GM15510 (cell line): ENCODE results near the gene IL11.

ENCODE experiments used
- POLR2A ChIP-seq: IDR thresholded peaks from 3 replicates; pipeline ENCODE4 v1.6.1; 2011; ENCODE audit warnings: borderline replicate concordance; ENCODE audit not compliant: insufficient read length; ENCODE audit errors: extremely low read depth

The IL11 gene

DNA sequence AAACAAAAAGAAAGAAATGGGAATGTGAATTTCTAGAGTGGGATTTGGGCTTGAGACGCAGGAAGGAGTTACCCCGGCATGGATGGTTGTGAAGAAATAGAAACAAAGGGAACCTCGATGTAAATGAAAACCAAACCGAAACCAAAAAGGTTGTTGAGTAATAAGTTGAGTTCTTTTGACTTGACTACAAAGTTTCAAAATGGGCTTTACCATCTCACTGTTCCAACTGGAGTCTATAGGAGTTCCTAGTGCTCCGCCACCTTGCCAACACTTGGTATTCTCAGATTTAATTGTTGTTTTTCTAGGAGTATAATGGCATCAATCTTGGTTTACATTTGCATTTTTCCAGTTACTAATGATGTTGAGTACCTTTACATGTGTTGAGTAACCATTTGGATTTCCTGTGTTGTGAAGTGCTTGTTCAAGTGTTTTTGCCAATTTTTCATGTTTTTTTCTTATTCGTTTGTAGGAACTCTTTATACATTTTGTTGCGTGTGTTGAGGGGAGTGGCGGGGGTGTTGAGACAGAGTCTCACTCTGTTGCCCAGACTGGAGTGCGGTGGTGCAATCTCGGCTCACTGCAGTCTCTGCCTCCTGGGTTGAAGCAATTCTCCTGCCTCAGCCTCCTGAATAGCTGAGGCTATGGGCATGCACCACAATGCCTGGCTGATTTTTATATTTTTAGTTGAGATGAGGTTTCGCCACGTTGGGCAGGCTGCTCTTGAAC is 28.1 kb upstream of the IL11 start:
- no peak for TF ChIP-seq POLR2A

DNA sequence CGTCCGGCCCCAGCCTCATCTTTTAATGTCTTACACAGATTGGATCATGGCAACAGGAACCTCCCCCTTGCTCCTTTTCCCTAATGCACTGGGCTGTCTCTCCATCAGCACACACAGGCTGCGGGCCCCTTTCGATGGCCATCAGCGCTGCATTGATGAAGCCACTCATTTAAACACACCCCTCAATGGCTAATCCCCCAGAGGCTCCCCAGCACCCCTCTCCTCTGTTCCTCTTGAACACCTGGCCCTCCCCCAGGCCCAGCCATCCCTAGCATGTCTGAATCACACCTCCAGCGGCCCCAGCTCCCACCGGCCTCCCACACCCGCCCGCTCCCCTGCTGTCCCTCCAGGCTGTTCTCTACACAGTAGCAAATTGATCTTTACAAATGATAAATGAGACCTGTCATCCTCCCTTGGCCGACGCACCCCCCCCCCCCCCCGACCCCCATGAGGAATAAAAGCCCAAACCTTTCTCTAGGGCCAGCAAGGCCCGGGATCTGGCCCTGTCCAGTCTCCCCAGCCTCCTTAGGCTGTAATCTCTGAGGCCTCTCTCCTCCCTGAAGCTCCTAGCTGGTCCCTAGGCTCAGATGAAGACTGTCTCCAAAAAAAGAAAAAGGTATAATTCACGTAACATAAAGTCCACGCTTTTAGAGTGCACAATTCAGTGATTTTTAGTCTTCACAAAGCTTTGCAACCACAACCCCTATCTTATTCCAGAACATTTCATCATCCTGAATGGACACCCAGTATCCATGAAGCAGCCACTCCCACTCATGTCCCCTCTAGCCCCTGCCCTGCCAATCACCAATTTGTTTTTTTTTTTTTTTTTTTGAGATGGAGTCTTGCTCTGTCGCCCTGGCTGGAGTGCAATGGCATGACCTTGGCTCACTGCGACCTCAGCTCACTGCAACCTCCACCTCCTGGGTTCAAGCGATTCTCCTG is 22.8 kb upstream of the IL11 start:
- no peak for TF ChIP-seq POLR2A

DNA sequence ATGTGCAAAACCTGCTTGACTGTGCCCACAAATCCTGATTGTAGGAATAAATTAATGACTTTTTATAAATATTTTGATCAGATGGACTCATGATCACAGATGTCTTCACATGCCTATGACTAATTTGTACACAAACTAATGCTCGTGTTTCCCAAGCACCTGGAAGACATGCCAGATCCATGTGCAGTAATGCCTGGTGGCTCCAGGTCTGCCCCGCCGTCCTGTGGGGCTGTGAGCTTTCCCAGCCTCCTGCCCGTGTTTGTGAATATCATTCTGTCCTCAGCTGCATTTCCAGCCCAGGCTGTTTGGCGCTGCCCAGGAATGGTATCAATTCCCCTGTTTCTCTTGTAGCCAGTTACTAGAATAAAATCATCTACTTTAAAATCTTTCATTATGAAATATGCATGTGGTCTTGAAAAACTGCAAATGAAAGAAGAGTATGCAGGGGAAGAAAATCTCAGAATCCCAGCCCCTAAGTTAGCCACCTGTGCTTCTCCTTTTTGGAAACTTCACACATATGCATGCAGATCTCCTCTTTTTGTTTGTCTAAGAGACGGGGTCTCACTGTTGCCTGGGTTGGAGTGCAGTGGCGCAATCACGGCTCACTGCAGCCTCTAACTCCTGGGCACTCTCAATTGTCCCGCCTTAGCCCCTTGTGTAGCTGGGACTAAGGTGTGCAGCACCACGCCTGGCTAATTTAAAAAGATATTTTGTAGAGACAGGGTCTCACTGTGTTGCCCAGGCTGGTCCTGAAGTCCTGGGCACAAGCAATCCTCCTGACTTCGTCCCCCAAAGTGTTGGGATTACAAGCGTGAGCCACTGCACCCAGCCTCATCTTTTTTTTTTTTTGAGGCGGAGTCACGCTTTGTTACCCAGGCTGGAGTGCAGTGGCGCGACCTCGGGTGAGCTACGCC is 21.7 kb upstream of the IL11 start:
- no peak for TF ChIP-seq POLR2A

DNA sequence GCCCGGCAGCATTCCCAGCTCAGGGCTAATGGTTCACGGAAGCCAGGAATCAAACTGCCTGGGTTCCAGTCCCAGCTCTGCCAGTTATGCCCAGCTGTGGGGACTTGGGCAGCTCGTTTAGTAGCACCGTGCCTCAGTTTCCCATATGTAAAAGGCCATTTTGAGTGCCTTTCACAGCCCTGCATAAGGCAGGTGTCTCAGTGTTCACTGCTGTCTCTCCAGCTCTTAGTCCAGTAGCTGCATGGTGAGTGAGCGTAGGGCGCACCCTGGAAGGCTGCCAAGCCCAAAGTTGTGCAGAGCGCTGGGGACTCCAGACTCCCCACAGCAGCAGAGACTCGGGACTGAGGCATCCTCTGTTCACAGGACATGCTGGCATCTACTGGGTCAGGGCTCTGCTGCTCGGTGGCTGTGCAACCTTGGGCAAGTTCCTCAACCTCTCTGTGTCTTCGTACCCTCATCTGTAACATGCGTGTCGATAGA is 21.0 kb upstream of the IL11 start:
- no peak for TF ChIP-seq POLR2A

DNA sequence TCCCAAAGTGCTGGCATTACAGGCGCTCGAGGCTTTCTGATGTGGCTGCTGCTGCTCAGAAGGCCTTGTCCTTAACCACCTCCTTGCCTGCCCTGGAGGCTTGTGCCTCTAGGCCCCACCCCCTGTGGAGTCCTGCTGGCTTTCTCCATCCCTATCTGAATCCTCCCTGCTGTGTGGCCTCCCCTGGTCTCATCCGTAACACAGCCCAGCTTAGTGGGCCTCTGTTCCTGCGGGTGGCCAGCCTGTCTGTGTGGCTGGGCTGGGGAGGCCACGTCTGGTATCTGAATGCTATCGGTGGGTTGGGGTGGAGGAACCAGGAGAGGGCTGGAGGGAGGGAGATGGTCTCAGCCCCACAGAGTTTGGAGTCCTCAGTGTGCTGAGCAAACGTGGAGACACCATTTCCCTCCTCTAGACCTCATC is 20.2 kb upstream of the IL11 start:
- peak; percentile 10 for TF ChIP-seq POLR2A

DNA sequence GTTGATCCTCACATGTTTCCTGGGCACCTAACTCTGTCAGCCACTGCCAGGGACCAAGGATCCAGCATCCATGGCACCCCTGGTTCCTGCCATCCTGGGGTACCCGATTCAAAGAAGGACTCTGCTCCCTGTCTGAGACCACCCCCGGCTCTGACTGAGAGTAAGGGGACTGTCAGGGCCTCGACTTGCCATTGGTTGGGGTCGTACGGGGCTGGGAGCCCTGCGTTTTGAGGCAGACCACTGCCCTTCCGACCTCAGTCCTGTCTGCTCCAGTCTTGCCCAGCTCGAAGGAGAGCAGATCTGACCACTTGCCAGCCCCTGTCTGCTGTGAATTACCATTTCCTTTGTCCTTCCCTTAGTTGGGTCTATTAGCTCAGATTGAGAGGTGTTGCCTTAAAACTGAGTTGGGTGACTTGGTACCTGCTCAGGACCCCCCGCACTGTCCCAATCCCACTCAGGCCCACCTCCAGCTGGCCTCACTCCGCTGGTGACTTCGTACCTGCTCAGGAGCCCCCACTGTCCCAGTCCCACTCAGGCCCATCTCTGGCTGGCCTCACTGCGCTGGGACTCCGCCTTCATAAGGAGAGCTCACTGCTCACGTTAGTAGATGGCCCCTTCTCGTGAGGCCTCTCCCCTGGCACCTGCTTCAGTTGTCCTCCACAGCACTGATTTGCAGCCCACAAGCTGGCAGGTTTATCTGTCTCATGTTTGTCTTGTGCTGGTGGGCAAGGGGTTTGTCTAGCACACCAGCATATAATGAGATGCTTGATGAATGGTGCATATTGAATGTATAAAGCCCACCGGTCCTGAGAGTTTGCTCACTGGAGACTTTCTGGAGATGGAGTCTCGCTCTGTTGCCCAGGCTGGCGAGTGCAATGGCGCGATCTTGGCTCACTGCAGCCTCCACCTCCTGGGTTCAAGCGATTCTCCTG is 19.4 kb upstream of the IL11 start:
- TF ChIP-seq POLR2A, result peak; percentile 7

DNA sequence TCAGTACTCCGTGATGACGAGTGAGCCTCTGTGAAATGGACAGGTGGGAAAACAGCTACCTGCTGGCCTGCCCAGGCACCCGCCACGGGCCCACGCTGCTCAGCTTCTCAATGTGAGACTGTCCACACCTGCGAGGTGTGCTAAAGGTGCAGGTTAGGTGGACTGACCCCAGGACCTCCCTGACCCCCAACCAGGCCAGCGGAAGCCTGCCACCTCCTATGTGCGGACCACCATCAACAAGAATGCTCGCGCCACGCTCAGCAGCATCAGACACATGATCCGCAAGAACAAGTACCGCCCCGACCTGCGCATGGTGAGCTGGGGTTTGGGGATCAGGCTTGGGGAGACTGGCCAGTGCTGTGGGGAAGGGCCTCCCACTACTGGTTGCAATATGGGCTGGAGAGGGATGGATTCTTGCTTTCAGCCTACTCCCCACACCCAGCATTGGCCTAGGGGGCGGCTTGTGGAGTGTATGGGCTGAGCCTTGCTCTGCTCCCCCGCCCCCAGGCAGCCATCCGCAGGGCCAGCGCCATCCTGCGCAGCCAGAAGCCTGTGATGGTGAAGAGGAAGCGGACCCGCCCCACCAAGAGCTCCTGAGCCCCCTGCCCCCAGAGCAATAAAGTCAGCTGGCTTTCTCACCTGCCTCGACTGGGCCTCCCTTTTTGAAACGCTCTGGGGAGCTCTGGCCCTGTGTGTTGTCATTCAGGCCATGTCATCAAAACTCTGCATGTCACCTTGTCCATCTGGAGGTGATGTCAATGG is 17.7 kb upstream of the IL11 start:
- no peak for TF ChIP-seq POLR2A

DNA sequence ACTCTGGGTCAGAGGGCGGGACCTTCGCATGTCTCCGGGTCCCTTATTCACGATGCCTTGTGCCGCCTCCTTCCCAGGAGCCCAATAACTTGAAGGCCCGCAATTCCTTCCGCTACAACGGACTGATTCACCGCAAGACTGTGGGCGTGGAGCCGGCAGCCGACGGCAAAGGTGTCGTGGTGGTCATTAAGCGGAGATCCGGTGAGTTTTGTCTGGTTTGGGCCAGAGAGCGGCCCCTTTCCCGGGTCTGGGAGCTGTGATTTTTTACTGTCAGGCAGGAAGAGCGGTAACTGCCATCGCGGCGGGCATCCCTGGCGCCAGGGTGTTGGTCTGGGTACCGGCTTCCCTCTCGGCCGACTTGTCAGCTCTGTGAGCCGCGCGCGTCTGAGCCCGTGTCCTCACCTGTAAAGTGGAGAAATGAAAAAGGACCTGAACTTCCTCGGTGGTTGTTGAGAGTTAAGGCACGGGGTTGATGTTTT is 16.3 kb upstream of the IL11 start:
- TF ChIP-seq POLR2A, result no peak

DNA sequence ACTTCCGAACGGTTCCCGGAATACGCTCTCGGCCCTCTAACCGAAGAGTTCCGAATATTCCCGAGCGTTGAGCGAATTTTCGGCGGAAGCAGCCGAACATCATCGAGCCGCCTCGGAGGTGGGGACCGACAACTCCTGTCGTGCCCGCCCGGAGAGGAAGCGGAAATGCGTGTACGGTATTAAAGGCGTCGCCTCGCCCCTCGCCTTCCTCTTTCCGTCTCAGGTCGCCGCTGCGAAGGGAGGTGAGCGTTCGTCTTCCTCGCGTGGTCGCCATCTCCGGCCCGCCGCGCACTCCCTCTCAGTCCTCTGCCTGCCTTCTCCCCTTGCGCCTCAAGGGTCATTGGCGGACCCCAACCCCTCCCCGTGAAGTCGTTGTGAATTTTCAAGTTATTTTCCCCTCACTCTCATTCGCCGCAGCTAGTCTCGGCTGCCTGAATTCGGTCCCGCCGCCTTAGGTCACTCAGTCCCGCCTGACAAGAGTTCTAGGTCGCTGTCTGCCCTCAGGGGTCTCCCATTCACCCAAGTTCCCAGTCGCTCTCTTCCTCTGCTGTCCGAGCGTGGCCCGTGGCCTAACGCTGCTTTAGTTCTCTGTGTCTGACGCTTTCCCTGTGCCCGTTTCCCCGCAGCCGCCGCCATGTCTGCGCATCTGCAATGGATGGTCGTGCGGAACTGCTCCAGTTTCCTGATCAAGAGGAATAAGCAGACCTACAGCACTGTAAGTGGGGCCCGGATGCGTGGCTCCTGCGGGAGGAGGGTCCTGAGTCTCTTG is 15.6 kb upstream of the IL11 start, which contains the start of gene RPL28:
Gene RPL28 (plus strand): TSS at position 209 of the 769 bp plus-strand sequence. CDS start 426 bp downstream, at position 635.
- TF ChIP-seq POLR2A, result peak; percentile 100

DNA sequence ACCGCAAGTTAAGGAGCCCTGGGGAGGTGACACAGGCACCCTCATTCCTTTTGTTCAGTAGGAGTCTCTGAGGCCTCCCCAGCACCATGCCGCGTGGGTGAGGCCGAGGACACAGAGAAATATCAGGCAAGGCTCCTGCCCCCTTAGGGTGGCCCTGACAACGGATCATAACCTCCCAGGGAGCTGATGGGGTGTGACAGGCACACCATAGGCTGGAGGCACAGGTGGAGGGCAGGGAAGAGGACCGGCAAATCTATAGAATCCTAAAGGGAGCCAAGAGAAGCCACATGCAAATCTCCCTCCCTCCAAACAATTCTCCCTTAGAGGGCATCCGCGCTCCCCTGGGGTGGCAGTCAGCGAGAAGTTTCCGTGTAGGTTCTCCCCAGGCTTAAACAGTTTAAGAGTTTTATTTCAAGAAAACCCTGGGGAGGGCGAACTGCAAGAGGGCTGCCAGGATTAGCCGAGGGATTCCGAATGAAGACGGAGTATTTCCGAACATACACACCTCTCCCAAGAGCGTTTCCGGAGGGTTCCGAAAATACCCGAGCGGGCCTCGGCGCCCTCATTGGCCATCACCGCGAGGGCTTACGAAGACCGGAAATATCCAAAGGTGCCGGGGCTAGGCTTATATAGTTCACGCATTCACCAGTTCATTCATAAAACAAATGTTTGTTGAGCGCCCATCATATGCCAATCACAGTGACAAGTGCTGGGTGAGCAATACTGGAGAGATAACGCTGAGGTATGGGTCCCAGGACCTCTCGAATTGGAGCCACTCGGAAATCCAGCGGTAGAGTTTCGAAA is 14.9 kb upstream of the IL11 start:
- TF ChIP-seq POLR2A, result no peak

DNA sequence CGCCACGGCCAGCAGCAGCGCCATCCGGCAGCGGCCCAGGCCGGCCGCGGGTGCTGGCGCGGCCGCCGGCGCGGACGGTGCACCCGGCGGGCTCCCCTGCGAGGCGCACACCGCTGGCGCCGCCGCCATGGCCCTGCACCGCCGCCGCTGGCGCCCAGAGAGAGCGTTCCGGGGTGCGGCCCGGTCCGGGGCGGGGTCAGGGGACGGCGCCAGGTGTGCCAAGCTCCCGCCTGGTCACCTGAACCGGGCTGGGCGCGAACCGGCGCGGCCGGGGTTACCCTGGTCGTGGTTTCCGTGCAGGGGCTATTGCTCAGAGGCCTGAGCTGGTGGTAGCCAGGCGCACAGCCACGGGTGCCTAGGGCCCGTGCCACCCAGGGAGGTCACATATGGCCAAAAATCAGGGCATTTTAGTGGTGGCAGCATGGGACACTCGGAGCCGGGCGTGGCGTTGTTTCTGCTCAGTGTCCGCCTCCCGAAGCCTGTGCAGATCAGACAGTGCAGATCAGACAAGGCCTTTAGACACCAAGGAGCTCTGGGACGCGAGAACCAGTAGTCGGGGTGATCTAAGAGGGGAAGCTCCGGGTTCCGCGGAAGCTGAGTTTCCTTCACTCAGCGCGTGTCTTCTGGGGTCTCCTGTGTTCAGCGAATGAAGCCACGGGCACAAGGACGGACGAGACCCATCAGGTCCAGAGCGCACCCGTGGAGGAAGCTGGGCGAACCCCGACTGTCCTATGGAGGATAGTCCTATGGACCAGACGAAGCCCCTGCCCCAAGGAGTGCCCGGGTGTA is 14.1 kb upstream of the IL11 start, which contains the start of gene TMEM238:
Gene TMEM238 (minus strand): TSS at position 162 of the 789 bp plus-strand sequence. CDS start 33 bp downstream, at position 129.
- TF ChIP-seq POLR2A, result no peak
